ENCODE results near the gene GHR.

The GHR gene

DNA sequence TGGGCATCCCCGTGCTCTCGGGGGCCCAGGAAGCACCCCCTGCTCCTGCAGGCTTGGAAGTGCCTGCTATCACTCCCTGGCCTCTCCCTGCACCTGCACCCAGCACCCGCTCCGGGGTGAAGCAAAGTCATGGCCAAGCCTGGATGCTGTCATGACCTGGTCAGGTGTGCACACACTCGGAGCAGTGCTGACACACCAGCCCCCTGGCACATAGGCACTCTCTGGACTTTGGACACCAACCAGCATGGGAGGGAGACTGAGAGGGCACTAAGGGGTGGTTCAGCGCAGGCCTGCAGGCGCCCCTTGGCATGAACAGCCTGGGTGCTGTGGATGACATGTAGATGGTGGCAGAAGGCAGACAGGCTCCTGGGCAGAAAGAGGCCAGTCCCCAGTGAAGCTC, 158.6 kb downstream of the GHR start:
- TF ChIP-seq REST (IDR thresholded peaks at IDR 0.05; ENCODE audit: insufficient replicate concordance, low read depth) (no peak), POLR2AphosphoS5 (IDR thresholded peaks at IDR 0.05; ENCODE audit: low read depth) (no peak), SPI1 (IDR thresholded peaks at IDR 0.05; ENCODE audit: borderline replicate concordance, low read depth) (no peak), GABPA (IDR thresholded peaks at IDR 0.05; ENCODE audit: low read depth) (no peak)
- TF ChIP-seq, protein P1, sequence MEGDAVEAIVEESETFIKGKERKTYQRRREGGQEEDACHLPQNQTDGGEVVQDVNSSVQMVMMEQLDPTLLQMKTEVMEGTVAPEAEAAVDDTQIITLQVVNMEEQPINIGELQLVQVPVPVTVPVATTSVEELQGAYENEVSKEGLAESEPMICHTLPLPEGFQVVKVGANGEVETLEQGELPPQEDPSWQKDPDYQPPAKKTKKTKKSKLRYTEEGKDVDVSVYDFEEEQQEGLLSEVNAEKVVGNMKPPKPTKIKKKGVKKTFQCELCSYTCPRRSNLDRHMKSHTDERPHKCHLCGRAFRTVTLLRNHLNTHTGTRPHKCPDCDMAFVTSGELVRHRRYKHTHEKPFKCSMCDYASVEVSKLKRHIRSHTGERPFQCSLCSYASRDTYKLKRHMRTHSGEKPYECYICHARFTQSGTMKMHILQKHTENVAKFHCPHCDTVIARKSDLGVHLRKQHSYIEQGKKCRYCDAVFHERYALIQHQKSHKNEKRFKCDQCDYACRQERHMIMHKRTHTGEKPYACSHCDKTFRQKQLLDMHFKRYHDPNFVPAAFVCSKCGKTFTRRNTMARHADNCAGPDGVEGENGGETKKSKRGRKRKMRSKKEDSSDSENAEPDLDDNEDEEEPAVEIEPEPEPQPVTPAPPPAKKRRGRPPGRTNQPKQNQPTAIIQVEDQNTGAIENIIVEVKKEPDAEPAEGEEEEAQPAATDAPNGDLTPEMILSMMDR (IDR thresholded peaks at IDR 0.05; ENCODE audit: insufficient read depth, low read length): no peak
- Histone ChIP-seq H3K27me3 (ENCODE audit: insufficient read depth, poor library complexity, severe bottlenecking) (peaks cover 2% of the 10 kb centered on the region), H3K27ac (replicated peaks) (no peak overlapping the region), H3K4me3 (replicated peaks; ENCODE audit: insufficient read depth, low read length) (no peak overlapping the region)
- no peak for DNase-seq (ENCODE audit: low read depth in 1 of 2, low spot score in 1 of 2)

- TF ChIP-seq GABPA (IDR thresholded peaks at IDR 0.05; ENCODE audit: low read depth) (no peak), SPI1 (IDR thresholded peaks at IDR 0.05; ENCODE audit: borderline replicate concordance, low read depth) (no peak), POLR2AphosphoS5 (IDR thresholded peaks at IDR 0.05; ENCODE audit: low read depth) (no peak), REST (IDR thresholded peaks at IDR 0.05; ENCODE audit: insufficient replicate concordance, low read depth) (no peak)
- TF ChIP-seq, protein P1 (IDR thresholded peaks at IDR 0.05; ENCODE audit: insufficient read depth, low read length): no peak
- H3K27me3 ChIP-seq (ENCODE audit: insufficient read depth, poor library complexity, severe bottlenecking): peaks cover 2% of the 10 kb centered on the region
- no peak for DNase-seq (ENCODE audit: low read depth in 1 of 2, low spot score in 1 of 2)
- H3K27ac ChIP-seq (replicated peaks): no peak overlapping the region
- no peak overlapping the region for H3K4me3 ChIP-seq (replicated peaks; ENCODE audit: insufficient read depth, low read length)
Measured at GRCh38 chr5:42582723-42583122, 159.5 kb downstream of the GHR start.

- H3K4me3 ChIP-seq (replicated peaks; ENCODE audit: insufficient read depth, low read length): no peak overlapping the region
- H3K27me3 ChIP-seq (ENCODE audit: insufficient read depth, poor library complexity, severe bottlenecking): peaks cover 2% of the 10 kb centered on the region
- peak; percentile 16 to 39 for DNase-seq (ENCODE audit: low read depth in 1 of 2, low spot score in 1 of 2)
- TF ChIP-seq, protein P1 (IDR thresholded peaks at IDR 0.05; ENCODE audit: insufficient read depth, low read length): peak; percentile 49
- no peak for TF ChIP-seq GABPA (IDR thresholded peaks at IDR 0.05; ENCODE audit: low read depth)
- no peak overlapping the region for H3K27ac ChIP-seq (replicated peaks)
Measured at GRCh38 chr5:42583322-42583721, 160.1 kb downstream of the GHR start.

DNA sequence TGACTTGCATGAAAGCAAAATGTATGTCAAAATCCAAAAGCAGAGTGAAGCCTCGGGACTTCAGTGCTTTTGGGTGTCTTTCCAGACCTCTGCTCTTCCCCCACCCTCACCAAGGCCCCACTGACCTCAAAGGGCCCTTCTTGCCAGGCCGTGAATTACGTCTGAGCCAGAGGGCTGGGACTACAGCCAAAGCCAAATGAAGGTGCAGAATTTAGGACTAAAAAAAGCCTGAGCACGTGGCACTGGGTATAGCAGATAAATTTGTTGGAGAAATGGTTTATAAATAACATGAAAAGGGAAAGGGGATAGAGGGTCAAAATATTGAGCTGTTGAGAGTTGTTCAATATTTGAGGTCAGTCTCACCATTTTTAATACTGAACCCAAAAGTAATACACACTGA, 163.4 kb downstream of the GHR start:
- TF ChIP-seq REST (IDR thresholded peaks at IDR 0.05; ENCODE audit: insufficient replicate concordance, low read depth): no peak
- no peak for TF ChIP-seq SPI1 (IDR thresholded peaks at IDR 0.05; ENCODE audit: borderline replicate concordance, low read depth)
- TF ChIP-seq POLR2AphosphoS5 (IDR thresholded peaks at IDR 0.05; ENCODE audit: low read depth): no peak
- TF ChIP-seq, protein P1 (IDR thresholded peaks at IDR 0.05; ENCODE audit: insufficient read depth, low read length): no peak
- no peak for TF ChIP-seq GABPA (IDR thresholded peaks at IDR 0.05; ENCODE audit: low read depth)
- Histone ChIP-seq H3K27ac (replicated peaks) (no peak overlapping the region), H3K4me3 (replicated peaks; ENCODE audit: insufficient read depth, low read length) (no peak overlapping the region), H3K27me3 (ENCODE audit: insufficient read depth, poor library complexity, severe bottlenecking) (peaks cover 2% of the 10 kb centered on the region)
- no peak for DNase-seq (ENCODE audit: low read depth in 1 of 2, low spot score in 1 of 2)

Data from HL-60 (cell line).